GM19025 (cell line): ENCODE results near the gene ACACA.

Experiments used
- ATAC-seq: cut with Tn5 transposase; IDR thresholded peaks from one replicate; pipeline ENCODE4 v1.9.1; 2021; ENCODE audit warnings: mild to moderate bottlenecking, low read depth, moderate library complexity; ENCODE audit not compliant: unreplicated experiment

ACACA gene

DNA sequence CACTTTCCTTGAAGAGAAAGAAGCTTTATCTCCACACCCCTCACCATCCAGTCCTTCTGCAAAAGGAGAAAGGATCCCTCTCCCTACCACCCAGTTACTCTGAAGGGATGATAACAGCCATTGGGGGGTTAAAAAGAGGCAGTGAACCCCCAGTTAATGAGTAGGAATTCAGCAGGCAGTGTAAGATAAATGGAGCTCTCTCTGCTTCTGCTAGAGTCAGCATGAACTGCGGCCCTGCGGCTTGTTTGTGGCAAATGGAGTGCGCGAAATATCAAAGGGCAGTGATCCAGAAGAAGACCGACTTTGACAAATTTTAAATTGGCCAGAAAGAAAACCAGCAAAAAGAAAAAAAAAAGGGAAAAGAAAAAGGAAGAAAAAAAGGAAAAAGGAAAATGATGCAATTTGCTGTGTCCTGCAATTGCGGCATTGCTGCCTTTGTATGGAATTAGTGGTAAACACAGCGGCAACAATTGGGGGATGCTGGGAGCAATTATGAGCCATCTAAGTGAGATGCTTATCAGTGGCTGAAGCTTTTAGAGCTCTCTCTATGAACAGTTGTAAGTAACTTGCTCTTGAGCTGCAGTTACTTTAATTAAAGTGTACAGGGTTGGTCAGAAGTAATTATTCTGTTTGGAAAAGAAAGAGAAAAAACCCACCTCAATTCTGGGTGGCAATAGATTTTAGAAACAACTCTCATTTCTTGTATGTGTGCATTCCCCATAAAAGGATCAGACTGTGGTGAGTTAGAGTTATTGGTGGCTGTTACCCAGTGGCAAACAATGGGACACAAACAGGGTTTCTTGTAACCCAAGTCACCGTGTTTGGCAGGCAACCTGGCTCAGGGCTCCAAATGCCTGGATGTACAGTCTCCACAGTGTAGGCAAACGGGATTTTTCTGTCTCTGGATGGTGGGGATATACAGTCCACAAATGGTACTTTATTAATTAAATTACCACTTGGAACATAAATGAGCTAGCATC lies 296.6 kb downstream of the ACACA start:
- no peak for ATAC-seq

DNA sequence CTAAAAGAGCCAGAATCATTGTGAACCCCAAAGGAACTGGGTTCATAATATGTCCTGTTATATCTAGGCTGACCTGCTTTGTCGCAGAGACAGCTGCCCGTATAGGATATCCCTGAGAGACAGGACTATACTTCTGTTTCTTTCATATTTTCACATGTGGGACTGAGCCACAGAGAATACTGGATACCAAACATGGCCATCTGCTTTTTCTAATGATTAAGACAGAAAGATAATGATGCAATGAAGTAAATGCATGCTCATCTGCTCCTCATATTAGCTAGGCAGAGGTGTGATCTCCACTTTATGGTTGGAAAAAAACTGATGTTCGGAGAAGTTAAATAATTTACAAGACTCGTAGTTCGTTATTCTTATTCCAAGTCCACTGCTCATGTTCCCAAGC lies 297.5 kb downstream of the ACACA start:
- ATAC-seq = no peak

DNA sequence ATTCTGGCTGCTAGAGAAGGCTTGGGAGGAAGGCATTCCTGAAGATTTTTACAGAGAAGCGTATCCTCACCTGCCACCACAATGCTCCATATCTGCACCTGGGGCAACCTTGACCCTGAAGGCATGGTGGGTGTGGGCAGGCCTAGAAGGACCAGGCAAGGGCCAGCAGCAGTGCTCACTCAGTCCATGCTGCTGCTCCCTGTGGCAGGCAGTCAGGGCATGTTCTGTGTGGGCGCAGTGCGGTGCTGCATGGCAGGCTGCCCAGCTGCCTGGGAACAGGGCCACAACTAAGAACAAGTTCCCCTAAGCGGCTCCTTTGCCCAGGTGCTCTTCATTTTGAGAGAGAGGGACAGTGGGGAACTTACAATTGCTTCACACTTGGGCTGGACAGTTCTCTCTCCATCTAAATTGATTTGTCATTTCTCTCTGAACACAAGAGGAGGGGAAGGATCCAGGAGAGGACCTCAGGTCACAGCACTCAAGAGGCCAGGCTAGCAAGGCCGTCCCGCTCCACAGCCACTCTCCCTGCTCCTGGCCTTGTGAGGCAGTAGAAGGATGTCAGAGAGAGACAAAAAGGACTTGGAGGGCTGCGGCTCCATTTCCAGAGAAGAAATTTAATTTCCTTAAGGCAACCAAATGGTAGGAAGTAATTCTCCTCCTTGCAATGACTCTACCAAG lies 299.1 kb downstream of the ACACA start:
- no peak for ATAC-seq

GRCh38 chr17:37106049-37106448 lies 300.6 kb downstream of the ACACA start:
- ATAC-seq = no peak

GRCh38 chr17:37103231-37103630 lies 303.4 kb downstream of the ACACA start:
- ATAC-seq = no peak

DNA sequence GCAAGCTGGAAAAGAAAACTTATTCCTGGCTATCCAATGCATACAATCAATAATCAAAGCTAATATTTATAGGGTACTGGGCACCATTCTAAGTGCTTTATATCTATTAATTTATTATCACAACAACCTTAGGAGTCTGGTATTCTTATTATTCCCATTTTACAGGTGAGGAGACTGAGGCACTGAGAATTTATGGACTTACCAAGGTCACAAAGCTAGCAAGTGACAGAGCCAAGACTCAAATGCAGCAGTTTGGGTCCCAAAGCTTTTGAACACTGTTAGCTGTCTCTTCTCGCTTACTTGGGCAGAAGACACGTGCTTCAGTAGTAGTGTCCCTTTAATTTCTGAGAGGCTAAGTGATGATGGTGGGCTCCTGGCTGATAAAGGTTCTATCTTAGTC lies 305.3 kb downstream of the ACACA start:
- no peak for ATAC-seq

- ATAC-seq = no peak
These were observed 306.4 kb downstream of the ACACA start for GRCh38 chr17:37100231-37100630.

DNA sequence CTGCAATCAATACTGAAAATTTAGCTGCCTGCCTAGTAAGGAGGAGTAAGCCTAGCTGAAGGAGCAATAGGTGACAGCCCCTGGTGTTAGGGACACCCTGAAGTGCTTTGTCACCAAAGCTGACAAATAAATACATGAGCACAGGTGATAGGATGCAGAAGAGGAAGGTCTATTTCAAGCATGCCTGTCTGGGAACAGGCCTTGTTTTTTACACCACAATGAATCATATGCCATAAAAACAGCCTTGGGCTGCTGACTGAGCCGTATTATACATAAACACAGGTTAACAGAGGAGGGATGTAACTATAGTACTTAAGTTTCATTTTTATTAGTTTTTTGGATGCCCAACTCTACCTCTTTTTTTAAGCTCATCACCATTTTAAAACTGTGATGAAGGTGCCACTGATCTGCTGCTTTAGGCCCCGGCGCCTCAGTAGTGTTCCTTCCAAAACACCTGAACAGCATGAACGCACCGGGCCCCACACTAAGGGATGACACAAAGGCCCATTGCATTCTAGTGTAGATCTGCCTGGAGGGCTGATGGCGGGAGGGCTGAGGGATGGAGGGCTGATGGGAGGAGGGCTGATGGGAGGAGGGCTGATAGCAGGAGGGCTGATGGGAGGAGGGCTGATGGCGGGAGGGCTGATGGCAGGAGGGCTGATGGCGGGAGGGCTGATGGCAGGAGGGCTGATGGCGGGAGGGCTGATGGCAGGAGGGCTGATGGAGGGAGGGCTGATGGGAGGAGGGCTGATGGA lies 307.5 kb downstream of the ACACA start:
- ATAC-seq = no peak

DNA sequence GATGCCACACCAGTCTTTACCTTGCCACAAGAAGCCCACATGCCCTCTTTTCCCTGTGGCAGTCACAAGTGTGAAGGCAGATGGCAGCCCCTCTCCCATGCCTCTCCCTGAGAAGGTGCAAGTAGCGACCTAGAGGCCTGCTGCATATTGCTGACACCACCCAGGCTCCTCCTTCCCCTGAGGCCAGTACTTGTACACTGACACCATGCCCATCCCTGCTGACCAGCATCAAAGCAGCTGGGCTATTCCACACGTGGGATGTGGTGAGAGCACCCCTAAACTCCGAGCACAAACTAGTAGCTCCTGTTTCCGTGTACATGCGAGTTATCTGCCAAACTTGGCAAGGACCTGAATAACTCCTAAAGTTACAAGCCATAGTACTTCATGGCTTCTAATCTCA lies 308.5 kb downstream of the ACACA start:
- ATAC-seq = no peak

GRCh38 chr17:37097154-37097553 lies 309.5 kb downstream of the ACACA start:
- no peak for ATAC-seq

DNA sequence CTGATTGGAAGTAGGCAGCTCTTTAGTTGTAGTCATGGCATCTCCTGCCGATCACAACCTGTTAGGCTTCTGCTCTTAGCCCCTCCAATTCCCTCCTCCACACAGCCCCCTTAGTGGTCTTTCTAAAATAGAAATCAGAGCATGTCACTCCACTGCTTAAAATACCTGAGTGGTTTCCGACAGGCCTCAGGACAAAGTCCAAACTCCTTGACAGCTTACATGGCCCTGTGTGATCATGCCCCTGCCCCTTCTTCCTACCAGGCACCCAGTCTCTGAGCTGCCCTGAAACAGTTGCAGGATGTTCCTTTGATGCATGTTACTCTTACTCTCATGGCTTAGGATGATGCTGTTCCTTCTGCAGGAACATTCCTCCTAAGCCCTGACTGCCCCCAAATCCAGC lies 310.6 kb downstream of the ACACA start:
- no peak for ATAC-seq

- ATAC-seq = no peak
These were observed 312.2 kb downstream of the ACACA start for GRCh38 chr17:37094391-37094790.

DNA sequence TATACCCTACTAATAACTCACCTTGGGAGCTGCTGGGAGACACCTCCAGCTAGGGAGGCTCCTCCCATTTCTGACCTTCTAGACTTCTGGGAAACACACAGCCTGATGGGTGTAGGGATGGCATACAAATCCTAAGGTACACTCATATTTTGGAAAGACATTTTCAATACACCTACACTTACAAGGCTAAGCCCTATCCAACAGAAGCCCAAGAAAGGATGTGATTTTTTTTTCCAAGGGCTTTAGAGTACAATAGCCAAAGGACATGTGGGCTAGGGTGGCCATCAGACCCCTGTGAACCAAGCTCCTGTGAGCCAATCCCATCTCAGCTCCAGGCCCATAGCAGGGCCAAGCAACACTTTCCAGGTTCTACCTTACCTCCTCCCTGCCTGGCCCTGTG lies 313.9 kb downstream of the ACACA start:
- no peak for ATAC-seq

DNA sequence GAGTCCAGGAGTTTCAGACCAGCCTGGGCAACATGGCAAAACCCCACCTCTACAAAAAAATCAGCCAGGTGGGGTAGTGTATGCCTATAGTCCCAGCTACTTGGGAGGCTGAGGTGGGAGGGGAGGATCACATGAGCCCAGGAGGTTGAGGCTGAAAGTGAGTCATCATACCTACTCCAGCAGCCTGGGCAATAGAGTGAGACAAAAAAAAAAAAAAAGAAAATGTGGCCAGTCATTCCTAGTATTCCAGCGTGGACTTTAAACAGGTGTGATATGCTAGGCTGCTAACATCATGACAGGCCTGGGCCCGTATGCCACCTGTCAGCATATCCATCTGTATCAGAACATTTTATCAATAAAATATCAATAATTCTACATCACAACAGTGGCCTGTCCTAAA lies 314.6 kb downstream of the ACACA start:
- ATAC-seq = no peak

DNA sequence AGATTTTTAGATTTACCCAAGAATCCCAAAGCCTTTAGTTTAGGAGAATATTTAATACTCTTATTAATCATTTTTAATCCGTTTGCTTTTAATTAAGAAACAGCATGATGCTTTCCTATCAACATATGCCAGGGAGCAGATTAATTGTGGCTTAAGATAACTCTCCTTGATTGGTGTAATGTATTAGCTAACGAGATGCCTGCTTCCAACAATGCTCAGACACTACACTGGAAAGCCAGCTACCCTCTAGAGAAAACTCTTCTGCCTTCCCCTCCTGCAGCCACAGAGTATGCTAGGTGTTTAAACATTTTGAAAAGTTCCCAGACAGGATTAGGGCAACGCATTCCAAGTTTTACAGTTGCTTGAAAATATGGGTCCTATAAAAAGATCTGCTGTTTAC lies 315.7 kb downstream of the ACACA start:
- ATAC-seq = no peak

DNA sequence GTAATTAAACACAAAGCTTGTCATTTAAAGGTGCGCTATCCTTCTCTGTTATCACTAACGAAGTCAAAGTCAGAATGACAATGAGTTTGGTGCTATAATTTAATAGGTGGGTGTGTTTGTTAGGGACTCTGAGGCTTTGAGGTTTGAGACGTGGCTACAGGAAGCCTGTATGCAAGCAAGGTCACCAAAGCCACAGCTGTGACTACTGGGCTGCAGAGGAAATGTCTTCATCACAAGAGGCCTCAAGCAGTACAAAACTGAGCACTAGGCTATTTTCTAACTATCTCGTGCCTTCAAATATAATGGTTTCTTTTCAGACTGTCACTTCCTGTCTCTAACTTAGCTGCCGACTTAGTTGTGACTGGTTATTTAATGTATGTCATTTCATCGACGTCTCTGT lies 316.7 kb downstream of the ACACA start:
- no peak for ATAC-seq

DNA sequence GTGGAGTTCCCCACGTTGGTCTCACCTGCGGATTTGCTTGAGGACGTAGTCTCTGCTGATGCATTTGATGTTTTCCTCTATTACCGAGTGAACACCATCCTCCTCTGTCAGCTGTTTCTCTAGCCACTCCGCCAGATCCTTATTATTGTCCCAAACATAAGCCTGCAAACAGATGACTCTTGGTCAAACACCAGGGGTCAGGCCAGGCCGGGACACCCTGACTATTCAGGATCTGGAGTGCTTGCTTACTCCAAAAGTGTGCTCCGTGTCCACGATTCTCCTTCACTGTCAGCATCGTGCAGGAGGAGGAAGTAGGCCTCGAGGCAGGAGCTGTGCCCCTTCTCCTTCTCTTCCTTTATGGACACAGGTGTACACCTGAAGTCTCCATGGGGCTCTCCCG lies 317.7 kb downstream of the ACACA start:
- ATAC-seq = no peak

- no peak for ATAC-seq
These were observed 318.2 kb downstream of the ACACA start for GRCh38 chr17:37088459-37088858.

DNA sequence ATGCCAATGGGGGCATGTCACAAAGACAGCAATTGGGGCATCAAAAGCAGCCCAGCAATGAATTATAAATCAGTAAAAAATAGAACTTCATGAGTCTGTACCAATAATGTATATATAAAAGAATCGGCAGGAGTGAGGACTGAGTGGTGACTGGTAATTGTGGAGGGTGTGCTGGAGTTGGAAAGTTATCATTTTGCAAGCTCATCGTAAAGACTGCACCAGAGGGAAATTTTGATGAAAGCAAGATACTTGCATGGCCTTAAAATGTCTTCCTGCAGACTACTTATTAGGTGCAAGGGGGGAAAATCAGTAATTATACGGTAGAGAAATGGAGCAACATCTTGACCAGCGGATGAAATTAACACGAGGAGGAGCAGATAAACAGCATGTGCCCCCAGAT lies 319.0 kb downstream of the ACACA start:
- no peak for ATAC-seq

DNA sequence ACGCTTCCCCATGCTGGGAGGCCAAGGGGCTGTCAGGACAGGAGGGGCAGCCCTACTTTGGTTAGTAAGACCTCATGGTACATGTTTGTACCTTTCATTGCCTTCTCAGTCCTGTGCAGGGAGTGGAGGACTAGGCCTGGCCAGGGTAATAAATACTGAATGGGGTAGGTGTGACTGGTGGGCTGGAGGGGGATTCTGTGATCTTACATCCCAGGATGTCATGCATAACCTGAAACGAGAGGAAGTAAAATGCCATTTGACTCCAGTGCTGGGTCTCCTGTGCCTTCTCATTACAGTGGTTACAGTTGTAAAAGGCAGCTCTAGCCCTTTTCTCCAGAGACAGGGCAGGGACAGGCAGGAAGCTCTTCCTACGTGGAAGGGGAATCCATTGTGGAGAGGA lies 319.7 kb downstream of the ACACA start:
- no peak for ATAC-seq

DNA sequence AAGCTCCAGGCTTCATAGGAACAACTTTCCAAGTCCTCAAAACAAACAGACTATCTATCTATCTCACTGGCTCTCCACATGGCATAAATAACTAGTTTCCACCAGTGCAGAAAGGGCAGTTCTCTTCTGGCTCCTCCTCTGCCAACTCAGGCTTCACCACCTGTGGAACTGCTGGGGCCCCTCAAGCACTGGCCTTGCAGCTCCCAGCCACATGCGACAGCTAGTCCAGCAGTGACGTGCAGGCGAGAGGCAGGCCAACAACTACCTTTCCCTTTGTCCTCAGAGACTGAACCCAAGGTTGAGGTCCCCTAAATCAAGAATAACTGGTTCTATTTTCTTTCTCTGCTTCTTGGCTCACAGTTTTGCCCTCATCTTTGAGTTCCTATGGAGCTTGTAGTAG lies 320.3 kb downstream of the ACACA start:
- no peak for ATAC-seq
